ENCODE results near the gene AP1G1.

- TF ChIP-seq, protein P1, sequence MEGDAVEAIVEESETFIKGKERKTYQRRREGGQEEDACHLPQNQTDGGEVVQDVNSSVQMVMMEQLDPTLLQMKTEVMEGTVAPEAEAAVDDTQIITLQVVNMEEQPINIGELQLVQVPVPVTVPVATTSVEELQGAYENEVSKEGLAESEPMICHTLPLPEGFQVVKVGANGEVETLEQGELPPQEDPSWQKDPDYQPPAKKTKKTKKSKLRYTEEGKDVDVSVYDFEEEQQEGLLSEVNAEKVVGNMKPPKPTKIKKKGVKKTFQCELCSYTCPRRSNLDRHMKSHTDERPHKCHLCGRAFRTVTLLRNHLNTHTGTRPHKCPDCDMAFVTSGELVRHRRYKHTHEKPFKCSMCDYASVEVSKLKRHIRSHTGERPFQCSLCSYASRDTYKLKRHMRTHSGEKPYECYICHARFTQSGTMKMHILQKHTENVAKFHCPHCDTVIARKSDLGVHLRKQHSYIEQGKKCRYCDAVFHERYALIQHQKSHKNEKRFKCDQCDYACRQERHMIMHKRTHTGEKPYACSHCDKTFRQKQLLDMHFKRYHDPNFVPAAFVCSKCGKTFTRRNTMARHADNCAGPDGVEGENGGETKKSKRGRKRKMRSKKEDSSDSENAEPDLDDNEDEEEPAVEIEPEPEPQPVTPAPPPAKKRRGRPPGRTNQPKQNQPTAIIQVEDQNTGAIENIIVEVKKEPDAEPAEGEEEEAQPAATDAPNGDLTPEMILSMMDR (IDR thresholded peaks at IDR 0.05; ENCODE audit: poor library complexity, severe bottlenecking) = no peak
- TF ChIP-seq POLR2AphosphoS5 (IDR thresholded peaks at IDR 0.05) (no peak), EZH2 (IDR thresholded peaks at IDR 0.05; ENCODE audit: borderline replicate concordance, insufficient read depth, low read length, poor library complexity, severe bottlenecking) (no peak), EP300 (conservative IDR thresholded peaks at IDR 0.05; ENCODE audit: poor library complexity, severe bottlenecking) (no peak)
These were observed 47.5 kb downstream of the AP1G1 start for GRCh38 chr16:71761097-71761496.

Measured in neural cell (in vitro differentiated cells).